SK-N-SH (cell line): ENCODE results near the gene POLD4.

Source experiments
- SMC3 ChIP-seq: IDR thresholded peaks from 2 replicates; pipeline ENCODE4 v1.6.1; 2012; ENCODE audit warnings: low read depth, low read length, improper control_type of control experiment
- TF ChIP-seq, protein P1 (sequence below): IDR thresholded peaks from 2 replicates; pipeline ENCODE4 v1.4.0; 2012; ENCODE audit warnings: low read depth, borderline replicate concordance

DNA sequence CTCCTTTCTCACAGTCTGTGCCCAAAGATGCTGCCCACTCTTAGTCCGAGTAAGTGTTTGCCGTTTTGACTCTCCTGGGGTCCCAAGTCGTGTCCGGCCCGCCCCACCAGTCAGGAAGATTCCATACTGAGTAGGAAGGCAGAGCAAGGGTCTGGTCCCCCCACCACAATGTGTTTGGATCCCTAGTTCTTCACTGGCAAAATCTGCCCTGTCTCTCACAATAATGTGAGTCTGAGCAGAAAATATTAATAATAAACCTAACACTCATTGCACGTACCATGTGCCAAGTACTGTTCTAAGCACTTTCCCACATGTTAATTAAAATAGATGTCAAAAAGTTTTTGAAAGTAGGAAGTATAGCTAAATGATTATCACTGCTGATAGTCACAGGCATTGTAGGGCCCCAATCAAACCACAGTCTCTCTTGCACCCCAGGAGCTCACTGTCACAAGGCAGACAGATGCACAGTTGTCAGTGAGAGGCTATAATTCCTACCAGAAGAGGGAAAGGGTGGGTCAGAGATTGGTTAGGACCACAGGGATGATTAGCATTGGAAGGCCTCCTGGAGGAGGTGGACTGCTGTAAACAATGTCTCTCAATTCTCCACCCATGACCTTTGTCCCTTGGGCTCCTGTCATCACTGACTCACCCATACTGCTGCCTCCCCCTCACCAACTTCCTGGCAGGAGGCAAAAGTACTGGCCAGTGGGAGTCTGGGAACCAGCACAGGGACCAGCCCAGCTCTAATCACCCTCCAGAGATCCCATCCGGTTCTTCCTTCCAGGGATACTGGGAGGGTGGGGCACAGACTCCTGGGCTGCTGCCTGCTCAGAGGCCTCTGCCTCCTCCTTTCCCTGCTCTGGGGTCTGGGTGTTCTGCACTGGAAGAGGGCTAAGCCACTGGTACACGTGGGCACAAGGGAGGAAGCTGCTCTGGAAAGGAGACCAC lies 1.0 kb upstream of the POLD4 start:
- TF ChIP-seq, protein P1, sequence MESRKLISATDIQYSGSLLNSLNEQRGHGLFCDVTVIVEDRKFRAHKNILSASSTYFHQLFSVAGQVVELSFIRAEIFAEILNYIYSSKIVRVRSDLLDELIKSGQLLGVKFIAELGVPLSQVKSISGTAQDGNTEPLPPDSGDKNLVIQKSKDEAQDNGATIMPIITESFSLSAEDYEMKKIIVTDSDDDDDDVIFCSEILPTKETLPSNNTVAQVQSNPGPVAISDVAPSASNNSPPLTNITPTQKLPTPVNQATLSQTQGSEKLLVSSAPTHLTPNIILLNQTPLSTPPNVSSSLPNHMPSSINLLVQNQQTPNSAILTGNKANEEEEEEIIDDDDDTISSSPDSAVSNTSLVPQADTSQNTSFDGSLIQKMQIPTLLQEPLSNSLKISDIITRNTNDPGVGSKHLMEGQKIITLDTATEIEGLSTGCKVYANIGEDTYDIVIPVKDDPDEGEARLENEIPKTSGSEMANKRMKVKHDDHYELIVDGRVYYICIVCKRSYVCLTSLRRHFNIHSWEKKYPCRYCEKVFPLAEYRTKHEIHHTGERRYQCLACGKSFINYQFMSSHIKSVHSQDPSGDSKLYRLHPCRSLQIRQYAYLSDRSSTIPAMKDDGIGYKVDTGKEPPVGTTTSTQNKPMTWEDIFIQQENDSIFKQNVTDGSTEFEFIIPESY: no peak
- no peak for TF ChIP-seq SMC3
